ENCODE results near the gene SIN3B. TPM values are rescaled to one million over a fixed set of nuclear protein-coding genes. Genes with fewer than 3 reads are reported as not detected.

Gene SIN3B
- total RNA-seq, 3 donors from 2014 or later (not counting 1 experiment from before 2014, with no cell fraction given): 58.4 to 70.1 (median 60.2) TPM

- H3K4me1 Mint-ChIP-seq: peaks cover 5 to 6% of the 10 kb centered on the region in 2 donors
- no peak overlapping the region for H3K4me3 ChIP-seq (ENCODE audit: low read length)
- H3K4me3 Mint-ChIP-seq: peak overlapping the region; percentile 25
- peak in 1 of 3 donors; percentile 61 for ATAC-seq
- no peaks in the 10 kb centered on the region for H3K27me3 Mint-ChIP-seq (ENCODE audit: low read depth in 2 of 2)
- H3K27ac ChIP-seq (ENCODE audit: low read length): no peak overlapping the region
- no peaks in the 10 kb centered on the region for H3K36me3 Mint-ChIP-seq
- H3K27me3 ChIP-seq (ENCODE audit: control insufficient read depth, insufficient read depth, low read length): no peaks in the 10 kb centered on the region
- TF ChIP-seq CTCF (IDR thresholded peaks at IDR 0.05): no peak
- H3K27ac Mint-ChIP-seq: peak overlapping the region in 1 of 2 donors; percentile 10
- peaks cover 25% of the 10 kb centered on the region for H3K36me3 ChIP-seq (ENCODE audit: control insufficient read depth, insufficient read depth, low read length)
- peaks cover 4% of the 10 kb centered on the region for H3K4me1 ChIP-seq (ENCODE audit: control insufficient read depth, insufficient read depth, low read length)
- H3K9me3 ChIP-seq (ENCODE audit: control insufficient read depth, insufficient read depth, low read length): no peaks in the 10 kb centered on the region
- no peaks in the 10 kb centered on the region for H3K9me3 Mint-ChIP-seq
- DNase-seq: no peak
- intact Hi-C loops (cut with micrococcal nuclease): no loop called here
- 75% methylated on average over 5 of the region's 5 CpGs for WGBS (ENCODE audit: insufficient coverage)
Measured at GRCh38 chr19:16861834-16862233, 32.6 kb downstream of the SIN3B start.

GRCh38 chr19:16862826-16863415 is 33.7 kb downstream of the SIN3B start:
- no peak overlapping the region for H3K27ac Mint-ChIP-seq
- TF ChIP-seq CTCF (IDR thresholded peaks at IDR 0.05): no peak
- no peaks in the 10 kb centered on the region for H3K27me3 Mint-ChIP-seq (ENCODE audit: low read depth in 2 of 2)
- H3K4me3 ChIP-seq (ENCODE audit: low read length): no peak overlapping the region
- H3K9me3 Mint-ChIP-seq: no peaks in the 10 kb centered on the region
- peaks cover 35% of the 10 kb centered on the region for H3K36me3 ChIP-seq (ENCODE audit: control insufficient read depth, insufficient read depth, low read length)
- peaks cover 5 to 6% of the 10 kb centered on the region in 2 donors for H3K4me1 Mint-ChIP-seq
- H3K4me3 Mint-ChIP-seq: no peak overlapping the region
- WGBS (ENCODE audit: insufficient coverage): 69% methylated on average over 9 of the region's 10 CpGs
- ATAC-seq (no peak), DNase-seq (no peak)
- H3K4me1 ChIP-seq (ENCODE audit: control insufficient read depth, insufficient read depth, low read length): peaks cover 4% of the 10 kb centered on the region
- H3K36me3 Mint-ChIP-seq: no peaks in the 10 kb centered on the region
- intact Hi-C loops (cut with micrococcal nuclease): no loop called here
- no peaks in the 10 kb centered on the region for H3K27me3 ChIP-seq (ENCODE audit: control insufficient read depth, insufficient read depth, low read length)
- no peaks in the 10 kb centered on the region for H3K9me3 ChIP-seq (ENCODE audit: control insufficient read depth, insufficient read depth, low read length)
- no peak overlapping the region for H3K27ac ChIP-seq (ENCODE audit: low read length)

- Histone ChIP-seq H3K36me3 (ENCODE audit: control insufficient read depth, insufficient read depth, low read length) (peaks cover 61% of the 10 kb centered on the region), H3K27ac (ENCODE audit: low read length) (no peak overlapping the region), H3K4me1 (ENCODE audit: control insufficient read depth, insufficient read depth, low read length) (no peaks in the 10 kb centered on the region), H3K9me3 (ENCODE audit: control insufficient read depth, insufficient read depth, low read length) (no peaks in the 10 kb centered on the region), H3K27me3 (ENCODE audit: control insufficient read depth, insufficient read depth, low read length) (no peaks in the 10 kb centered on the region), H3K4me3 (ENCODE audit: low read length) (no peak overlapping the region)
- intact Hi-C loops (cut with micrococcal nuclease): no loop called here
- Mint-ChIP-seq H3K27ac (no peak overlapping the region), H3K27me3 (ENCODE audit: low read depth in 2 of 2) (no peaks in the 10 kb centered on the region), H3K9me3 (no peaks in the 10 kb centered on the region), H3K36me3 (no peaks in the 10 kb centered on the region), H3K4me3 (no peak overlapping the region), H3K4me1 (peaks cover 1 to 7% of the 10 kb centered on the region in 2 donors)
- no peak for ATAC-seq
- no peak for TF ChIP-seq CTCF (IDR thresholded peaks at IDR 0.05)
- no peak for DNase-seq
- 96% methylated on average over 10 of the region's 10 CpGs for WGBS (ENCODE audit: insufficient coverage)
Measured at GRCh38 chr19:16867211-16867610, 38.0 kb downstream of the SIN3B start.
